ENCODE results near the gene SCUBE1. TPM values are rescaled to one million over a fixed set of nuclear protein-coding genes. Genes with fewer than 3 reads are reported as not detected.

The SCUBE1 gene
- total RNA-seq, 1 donor from 2014 or later = 2.9 TPM

DNA sequence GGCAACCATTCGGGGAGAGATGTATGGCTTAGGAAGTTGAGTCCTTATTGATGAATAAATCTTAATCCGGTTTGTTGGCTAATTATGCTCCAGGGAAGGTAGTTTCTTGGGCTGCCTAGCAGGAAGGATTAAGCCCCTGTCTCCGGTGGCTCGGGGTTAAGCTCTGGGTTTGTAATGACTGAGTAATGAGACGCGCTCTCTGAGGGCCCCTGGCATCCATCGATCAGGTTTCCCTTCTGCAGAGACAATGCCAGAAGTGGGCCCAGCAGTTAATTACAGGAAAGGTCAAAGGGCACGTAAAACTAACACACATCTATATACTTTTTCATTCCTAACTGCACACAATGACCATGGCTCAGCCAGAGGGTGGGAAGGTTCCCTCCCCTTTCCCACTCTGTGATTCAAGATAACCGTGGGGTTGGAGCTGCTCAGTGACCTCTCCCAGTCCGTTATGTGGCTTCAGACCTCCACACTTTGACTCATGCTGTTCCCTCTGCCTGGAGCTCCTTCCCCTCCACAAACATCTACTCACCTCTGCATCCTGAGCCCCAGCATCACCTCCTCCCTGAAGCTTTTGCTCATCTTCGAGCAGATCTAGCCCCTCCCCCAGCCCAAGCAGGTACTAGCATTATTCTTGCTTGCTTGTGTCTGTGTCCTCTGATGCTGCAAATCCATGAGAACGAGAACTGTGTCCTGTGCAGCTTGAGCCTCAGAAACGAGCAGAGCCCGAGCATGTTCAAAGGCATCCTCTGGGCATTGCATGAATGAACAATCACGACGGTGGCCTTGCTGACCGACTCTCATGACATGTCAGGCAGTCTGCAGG, 16.6 kb downstream of the SCUBE1 start:
- TF ChIP-seq, protein P1, sequence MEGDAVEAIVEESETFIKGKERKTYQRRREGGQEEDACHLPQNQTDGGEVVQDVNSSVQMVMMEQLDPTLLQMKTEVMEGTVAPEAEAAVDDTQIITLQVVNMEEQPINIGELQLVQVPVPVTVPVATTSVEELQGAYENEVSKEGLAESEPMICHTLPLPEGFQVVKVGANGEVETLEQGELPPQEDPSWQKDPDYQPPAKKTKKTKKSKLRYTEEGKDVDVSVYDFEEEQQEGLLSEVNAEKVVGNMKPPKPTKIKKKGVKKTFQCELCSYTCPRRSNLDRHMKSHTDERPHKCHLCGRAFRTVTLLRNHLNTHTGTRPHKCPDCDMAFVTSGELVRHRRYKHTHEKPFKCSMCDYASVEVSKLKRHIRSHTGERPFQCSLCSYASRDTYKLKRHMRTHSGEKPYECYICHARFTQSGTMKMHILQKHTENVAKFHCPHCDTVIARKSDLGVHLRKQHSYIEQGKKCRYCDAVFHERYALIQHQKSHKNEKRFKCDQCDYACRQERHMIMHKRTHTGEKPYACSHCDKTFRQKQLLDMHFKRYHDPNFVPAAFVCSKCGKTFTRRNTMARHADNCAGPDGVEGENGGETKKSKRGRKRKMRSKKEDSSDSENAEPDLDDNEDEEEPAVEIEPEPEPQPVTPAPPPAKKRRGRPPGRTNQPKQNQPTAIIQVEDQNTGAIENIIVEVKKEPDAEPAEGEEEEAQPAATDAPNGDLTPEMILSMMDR (IDR thresholded peaks at IDR 0.05) = no peak
- no peaks in the 10 kb centered on the region for H3K27me3 ChIP-seq

DNA sequence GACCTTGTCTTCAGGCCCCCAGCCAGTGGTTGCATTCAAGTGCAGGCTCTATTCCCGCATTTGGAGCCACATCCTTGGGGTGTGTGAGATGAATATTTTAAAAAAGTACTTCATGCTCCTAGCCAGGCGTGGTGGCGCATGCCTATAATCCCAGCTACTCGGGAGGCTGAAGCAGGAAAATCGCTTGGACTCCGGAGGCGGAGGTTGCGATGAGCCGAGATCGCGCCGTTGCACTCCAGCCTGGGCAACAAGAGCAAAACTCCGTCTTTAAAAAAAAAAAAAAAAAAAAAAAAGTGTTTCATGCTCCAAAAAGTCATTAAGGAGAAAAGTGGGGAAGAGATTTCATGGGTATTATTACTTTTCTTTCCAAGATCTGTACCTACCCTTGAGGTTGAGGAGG, 18.0 kb downstream of the SCUBE1 start:
- no peak overlapping the region for H3K27ac ChIP-seq
- H3K4me1 ChIP-seq = no peaks in the 10 kb centered on the region
- intact Hi-C loops (cut with DNase I) = no loop called here

More for the DNA sequence above, 16.6 kb downstream of the SCUBE1 start:
- no peaks in the 10 kb centered on the region for H3K9me3 ChIP-seq
- H3K4me3 ChIP-seq = no peak overlapping the region
- no peak for DNase-seq (ENCODE audit: low spot score in 2 of 2)
- H3K4me1 ChIP-seq = no peaks in the 10 kb centered on the region
- no peak overlapping the region for H3K27ac ChIP-seq
- no peaks in the 10 kb centered on the region for H3K36me3 ChIP-seq
- intact Hi-C loops (cut with DNase I) = no loop called here

DNA sequence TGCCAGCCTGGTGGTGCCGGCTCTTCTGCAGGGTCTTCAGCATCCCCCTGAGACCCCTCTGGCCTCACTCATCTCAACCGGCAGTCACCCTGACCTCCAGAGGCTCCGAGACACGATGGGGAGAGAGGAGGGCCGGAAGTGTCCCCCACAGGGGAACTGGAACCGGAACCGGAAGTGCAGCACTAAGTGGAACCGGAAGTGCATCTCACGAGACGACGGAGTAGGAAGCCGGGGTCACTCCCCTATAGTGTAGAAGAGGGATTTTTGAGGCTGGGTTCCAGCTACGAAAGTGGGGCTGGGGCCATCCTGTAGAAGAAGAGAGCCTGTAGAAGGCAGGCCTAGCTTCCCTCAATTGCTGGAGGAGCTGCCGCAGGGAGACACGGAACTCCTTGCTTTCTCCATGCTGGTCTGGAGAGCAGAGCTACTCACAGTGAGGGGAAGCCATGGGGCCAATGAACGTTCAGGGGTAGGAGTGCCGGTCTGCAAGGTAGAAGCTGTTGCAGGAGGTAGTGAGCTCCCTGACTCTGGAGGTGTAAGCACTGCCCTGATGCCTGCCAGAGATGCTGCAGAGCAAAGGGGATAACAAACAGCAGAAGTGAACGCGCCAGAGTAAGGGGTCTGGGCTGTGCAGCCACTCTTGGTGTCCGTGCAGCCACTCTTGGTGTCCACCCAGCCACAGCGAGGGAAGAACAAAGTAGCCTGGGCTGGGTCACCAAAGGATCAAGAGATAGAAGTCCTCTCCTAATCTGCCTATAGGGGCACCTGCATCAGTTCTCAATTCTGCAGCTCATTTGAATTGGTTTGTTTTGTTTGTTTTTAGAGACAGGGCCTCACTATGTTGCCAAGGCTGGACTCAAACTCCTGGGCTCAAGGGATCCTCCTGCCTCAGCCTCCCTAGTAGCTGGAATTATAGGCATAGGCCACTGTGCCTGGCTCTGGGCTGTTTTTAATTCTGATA, 21.9 kb downstream of the SCUBE1 start:
- Histone ChIP-seq H3K27ac (no peak overlapping the region), H3K36me3 (no peaks in the 10 kb centered on the region), H3K4me3 (no peak overlapping the region), H3K27me3 (no peaks in the 10 kb centered on the region), H3K9me3 (no peaks in the 10 kb centered on the region), H3K4me1 (no peaks in the 10 kb centered on the region)
- intact Hi-C loops (cut with DNase I) = no loop called here
- TF ChIP-seq, protein P1 (IDR thresholded peaks at IDR 0.05) = no peak
- DNase-seq (ENCODE audit: low spot score in 2 of 2) = no peak

More for the DNA sequence above, 18.0 kb downstream of the SCUBE1 start:
- no peaks in the 10 kb centered on the region for H3K9me3 ChIP-seq
- no peak for DNase-seq (ENCODE audit: low spot score in 2 of 2)
- TF ChIP-seq, protein P1 (IDR thresholded peaks at IDR 0.05) = no peak
- H3K4me3 ChIP-seq = no peak overlapping the region
- H3K36me3 ChIP-seq = no peaks in the 10 kb centered on the region
- no peaks in the 10 kb centered on the region for H3K27me3 ChIP-seq

DNA sequence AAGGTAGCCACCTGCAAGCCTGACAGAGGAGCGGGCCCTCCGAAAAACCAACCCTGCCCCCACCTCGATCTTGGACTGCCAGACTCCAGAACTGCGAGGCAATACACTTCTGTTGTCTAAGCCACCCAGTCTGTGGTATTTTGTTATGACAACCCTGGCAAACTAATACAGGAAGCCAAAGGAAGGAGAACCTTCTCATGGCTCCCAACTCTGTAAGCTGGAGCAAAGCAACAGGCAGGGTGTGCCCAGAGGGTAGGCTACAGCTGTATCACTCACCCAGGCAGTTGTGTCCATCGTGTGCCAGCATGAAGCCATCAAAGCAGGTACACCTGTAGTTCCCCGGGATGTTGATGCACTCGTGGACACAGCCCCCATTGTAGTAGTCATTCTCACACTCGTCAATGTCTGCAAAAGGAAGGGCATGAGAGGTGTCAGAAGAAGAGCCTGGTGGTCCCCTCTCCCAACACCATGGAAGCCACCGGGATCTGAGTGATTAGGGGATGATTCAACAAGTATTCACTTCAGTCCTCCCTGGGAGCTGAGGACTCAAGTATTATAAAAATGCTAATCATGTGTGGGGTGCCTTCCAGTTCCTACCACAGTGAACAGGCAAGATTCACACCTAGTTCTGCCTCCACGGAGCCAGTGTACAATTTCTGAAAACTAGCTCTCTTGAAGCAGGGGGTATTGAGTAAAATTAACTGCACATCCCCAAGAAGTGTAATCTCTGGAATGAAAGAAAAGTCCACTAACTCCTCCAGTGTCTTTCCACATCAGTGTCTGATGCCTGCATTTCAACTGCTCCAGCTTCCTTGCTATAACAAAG, 23.3 kb downstream of the SCUBE1 start:
- Histone ChIP-seq H3K4me3 (no peak overlapping the region), H3K27ac (no peak overlapping the region), H3K9me3 (no peaks in the 10 kb centered on the region), H3K4me1 (no peaks in the 10 kb centered on the region), H3K27me3 (no peaks in the 10 kb centered on the region), H3K36me3 (no peaks in the 10 kb centered on the region)
- TF ChIP-seq, protein P1 (IDR thresholded peaks at IDR 0.05) = no peak
- DNase-seq (ENCODE audit: low spot score in 2 of 2) = no peak
- intact Hi-C loops (cut with DNase I) = no loop called here

DNA sequence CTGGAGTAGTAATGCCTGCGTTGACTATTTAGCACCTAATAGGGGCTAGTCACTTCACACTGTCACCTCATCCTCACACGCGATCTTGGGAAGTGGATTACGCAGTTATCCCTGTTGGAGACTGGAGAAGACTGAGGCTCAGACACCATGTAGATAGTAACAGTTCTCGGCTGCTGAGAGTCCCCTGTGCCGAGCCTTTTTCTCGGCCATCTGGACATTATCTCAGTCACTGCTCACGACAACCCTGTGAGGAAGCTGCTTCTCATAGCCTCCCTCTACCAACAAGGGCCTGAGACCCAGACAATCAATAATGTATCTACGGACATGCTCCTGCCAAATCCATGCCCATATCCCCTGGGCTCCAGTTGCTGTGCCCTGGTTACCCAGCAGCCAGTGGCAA, 25.9 kb downstream of the SCUBE1 start:
- H3K27me3 ChIP-seq = peaks cover 2% of the 10 kb centered on the region
- H3K9me3 ChIP-seq = no peaks in the 10 kb centered on the region
- peaks cover 0 to 8% of the 10 kb centered on the region in 2 donors for H3K4me1 ChIP-seq
- no peaks in the 10 kb centered on the region for H3K36me3 ChIP-seq
- no peak for DNase-seq (ENCODE audit: low spot score in 2 of 2)
- intact Hi-C loops (cut with DNase I) = no loop called here
- no peak overlapping the region for H3K4me3 ChIP-seq
- H3K27ac ChIP-seq = no peak overlapping the region
- TF ChIP-seq, protein P1 (IDR thresholded peaks at IDR 0.05) = no peak
